ENCODE results near the gene SNAI3.

SNAI3 gene

DNA sequence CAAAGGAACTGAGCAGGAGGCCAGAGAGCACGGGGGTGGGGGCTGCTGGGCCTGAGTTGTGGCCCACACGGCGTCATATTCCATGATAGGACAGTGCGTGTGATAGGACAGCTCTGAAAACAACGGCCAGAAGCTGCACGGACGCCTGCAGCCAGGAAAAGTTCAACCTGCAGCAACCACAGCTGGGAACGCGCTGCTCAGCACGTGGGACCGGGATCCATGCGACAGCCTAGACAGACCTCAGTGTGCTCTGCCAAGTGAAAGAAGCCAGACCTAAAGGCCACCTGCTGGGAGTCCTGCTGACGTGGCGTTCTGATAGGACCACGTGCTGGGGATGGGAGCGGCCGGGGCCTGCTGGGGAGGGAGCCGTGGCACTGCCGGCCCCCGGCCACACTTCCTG is 41.6 kb upstream of the SNAI3 start:
- TF ChIP-seq, protein P1, sequence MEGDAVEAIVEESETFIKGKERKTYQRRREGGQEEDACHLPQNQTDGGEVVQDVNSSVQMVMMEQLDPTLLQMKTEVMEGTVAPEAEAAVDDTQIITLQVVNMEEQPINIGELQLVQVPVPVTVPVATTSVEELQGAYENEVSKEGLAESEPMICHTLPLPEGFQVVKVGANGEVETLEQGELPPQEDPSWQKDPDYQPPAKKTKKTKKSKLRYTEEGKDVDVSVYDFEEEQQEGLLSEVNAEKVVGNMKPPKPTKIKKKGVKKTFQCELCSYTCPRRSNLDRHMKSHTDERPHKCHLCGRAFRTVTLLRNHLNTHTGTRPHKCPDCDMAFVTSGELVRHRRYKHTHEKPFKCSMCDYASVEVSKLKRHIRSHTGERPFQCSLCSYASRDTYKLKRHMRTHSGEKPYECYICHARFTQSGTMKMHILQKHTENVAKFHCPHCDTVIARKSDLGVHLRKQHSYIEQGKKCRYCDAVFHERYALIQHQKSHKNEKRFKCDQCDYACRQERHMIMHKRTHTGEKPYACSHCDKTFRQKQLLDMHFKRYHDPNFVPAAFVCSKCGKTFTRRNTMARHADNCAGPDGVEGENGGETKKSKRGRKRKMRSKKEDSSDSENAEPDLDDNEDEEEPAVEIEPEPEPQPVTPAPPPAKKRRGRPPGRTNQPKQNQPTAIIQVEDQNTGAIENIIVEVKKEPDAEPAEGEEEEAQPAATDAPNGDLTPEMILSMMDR (IDR thresholded peaks at IDR 0.05; ENCODE audit: unreplicated experiment in 3 of 3): no peak
- H3K9me3 Mint-ChIP-seq: no peaks in the 10 kb centered on the region

DNA sequence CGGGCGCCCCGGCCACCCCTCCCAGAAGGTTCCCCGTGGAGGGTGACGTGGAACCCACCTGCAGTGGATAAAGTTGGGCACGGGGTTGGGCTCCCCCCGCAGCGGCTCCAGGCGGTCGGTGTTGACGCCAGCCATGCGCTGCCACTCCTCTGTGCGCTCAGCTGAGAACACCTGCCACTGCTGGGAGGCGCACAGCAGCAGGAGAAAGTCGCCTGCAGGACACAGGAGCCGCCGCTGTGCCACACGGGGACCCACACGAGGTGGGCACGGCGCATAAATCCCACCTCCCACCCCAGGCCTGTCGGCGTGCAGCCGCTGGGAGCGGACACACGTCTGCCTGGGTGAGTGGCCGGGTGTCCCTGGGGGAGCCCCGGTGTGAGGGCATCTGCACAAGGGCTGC is 40.7 kb upstream of the SNAI3 start:
- TF ChIP-seq, protein P1 (IDR thresholded peaks at IDR 0.05; ENCODE audit: unreplicated experiment in 3 of 3): no peak
- Mint-ChIP-seq H3K27me3 (ENCODE audit: low read depth) (no peaks in the 10 kb centered on the region), H3K27ac (no peak overlapping the region), H3K36me3 (ENCODE audit: low read depth) (no peaks in the 10 kb centered on the region), H3K9me3 (no peaks in the 10 kb centered on the region), H3K4me3 (no peak overlapping the region), H3K4me1 (peaks cover 10% of the 10 kb centered on the region)

More for the DNA sequence above, 41.6 kb upstream of the SNAI3 start:
- no peaks in the 10 kb centered on the region for H3K27me3 Mint-ChIP-seq (ENCODE audit: low read depth)
- H3K4me3 Mint-ChIP-seq: no peak overlapping the region
- H3K4me1 Mint-ChIP-seq: peaks cover 10% of the 10 kb centered on the region
- no peak overlapping the region for H3K27ac Mint-ChIP-seq
- no peaks in the 10 kb centered on the region for H3K36me3 Mint-ChIP-seq (ENCODE audit: low read depth)

DNA sequence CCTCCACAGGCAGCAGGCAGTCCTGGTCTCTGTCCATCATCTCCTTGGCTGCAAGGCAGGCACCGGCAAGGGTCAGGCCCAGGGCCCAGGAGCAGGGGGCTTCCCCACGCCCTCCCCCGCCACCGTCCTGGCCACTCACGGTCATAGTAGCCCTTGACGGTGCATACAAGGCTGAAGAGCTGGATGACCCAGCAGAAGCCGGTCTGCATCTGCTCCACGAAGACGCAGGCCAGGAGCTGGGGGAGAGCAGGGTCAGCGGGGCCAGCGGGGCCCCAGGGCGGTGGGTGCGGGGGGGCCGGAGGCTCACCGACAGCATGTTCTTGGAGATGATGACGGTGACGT is 40.1 kb upstream of the SNAI3 start:
- peaks cover 9% of the 10 kb centered on the region for H3K4me1 Mint-ChIP-seq
- H3K36me3 Mint-ChIP-seq (ENCODE audit: low read depth): no peaks in the 10 kb centered on the region
- no peak overlapping the region for H3K27ac Mint-ChIP-seq
- H3K9me3 Mint-ChIP-seq: no peaks in the 10 kb centered on the region
- H3K27me3 Mint-ChIP-seq (ENCODE audit: low read depth): no peaks in the 10 kb centered on the region
- TF ChIP-seq, protein P1 (IDR thresholded peaks at IDR 0.05; ENCODE audit: unreplicated experiment in 3 of 3): no peak
- no peak overlapping the region for H3K4me3 Mint-ChIP-seq

DNA sequence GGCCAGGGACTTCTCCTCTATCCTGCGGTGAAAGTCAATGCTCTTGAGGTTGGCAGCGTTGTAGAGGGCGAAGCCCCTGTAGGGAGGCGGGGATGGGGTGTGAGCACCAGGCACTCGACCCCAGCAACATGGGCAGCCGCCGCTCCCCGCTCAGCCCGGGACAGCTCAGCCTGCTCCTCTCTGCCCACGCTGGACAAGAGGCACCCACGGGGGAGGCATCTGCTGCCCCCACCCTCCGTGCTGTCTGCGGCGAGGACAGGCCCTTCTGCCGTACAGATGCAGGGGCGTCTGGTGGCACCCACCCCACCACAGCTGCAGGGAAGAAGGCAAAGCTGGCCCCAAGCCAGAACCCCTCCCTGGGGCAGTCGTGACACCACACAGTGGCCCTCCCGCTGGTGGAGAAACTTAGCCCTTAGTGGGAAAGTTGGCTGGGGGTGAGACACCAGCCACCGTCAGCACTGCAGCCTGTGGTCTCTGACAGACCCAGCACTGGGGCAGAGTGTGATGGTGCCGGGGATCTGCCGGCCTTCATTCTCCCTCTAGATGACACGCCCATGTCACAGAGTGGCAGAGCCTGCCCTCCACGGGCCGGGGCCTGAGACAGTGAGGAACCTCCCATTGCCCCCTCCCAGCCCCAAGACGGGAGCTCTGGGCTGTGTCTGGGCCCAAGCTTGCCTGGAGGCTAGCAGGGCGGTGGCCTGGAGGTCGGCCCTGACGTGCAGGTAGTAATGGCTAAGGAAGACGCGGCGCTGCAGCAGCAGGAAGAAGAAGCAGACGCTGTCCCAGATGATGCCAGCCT is 39.5 kb upstream of the SNAI3 start:
- Mint-ChIP-seq H3K4me3 (no peak overlapping the region), H3K27ac (no peak overlapping the region), H3K27me3 (ENCODE audit: low read depth) (no peaks in the 10 kb centered on the region), H3K4me1 (peaks cover 4% of the 10 kb centered on the region), H3K9me3 (no peaks in the 10 kb centered on the region), H3K36me3 (ENCODE audit: low read depth) (no peaks in the 10 kb centered on the region)
- TF ChIP-seq, protein P1 (IDR thresholded peaks at IDR 0.05; ENCODE audit: unreplicated experiment in 3 of 3): no peak

DNA sequence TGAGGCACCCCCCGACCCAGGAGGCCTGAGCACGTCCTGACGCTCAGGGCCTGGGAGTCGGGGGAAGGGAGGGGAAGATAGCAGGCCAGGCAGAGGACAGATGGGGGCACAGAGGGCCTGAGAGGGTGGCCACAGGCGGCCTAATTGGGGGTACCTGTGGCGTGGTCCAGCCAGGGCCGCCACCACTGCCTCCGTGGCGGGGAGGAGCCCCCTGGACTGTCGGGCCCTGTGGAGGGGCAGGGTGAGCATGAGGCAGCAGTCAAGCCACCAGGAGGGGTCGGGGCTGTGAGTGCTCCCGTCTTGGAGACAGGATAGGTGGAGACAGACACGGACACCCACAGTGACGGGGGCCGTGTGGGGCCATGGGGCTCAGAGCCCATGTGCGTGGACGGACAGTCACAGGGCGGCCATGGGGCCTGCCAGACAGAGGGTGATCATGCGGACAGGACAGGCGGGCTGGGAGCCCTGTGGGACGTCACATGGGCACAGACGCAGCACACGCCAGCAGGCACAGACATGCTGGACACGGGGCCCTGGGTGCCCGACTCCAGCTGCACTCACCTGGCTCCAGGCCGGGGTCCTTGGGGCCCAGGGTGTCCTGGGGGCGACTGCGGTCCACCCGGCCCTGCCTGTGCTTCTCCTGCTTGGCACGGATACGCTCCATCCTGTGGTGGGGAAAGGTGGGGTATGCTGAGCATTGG is 38.7 kb upstream of the SNAI3 start:
- no peaks in the 10 kb centered on the region for H3K27me3 Mint-ChIP-seq (ENCODE audit: low read depth)
- no peaks in the 10 kb centered on the region for H3K36me3 Mint-ChIP-seq (ENCODE audit: low read depth)
- no peaks in the 10 kb centered on the region for H3K9me3 Mint-ChIP-seq
- H3K4me3 Mint-ChIP-seq: no peak overlapping the region
- H3K4me1 Mint-ChIP-seq: no peaks in the 10 kb centered on the region
- no peak overlapping the region for H3K27ac Mint-ChIP-seq
- TF ChIP-seq, protein P1 (IDR thresholded peaks at IDR 0.05; ENCODE audit: unreplicated experiment in 3 of 3): no peak
